HG02798 (cell line): ENCODE data around the gene RAB34.
A peak's percentile ranks its signal among the peaks of the same experiment; 100 is the strongest.
"Not testable (repeated sequence)": the region's sequence is repeated elsewhere in the genome, so short reads cannot be mapped to it uniquely, and the experiment has no call there.

Source experiments
- ATAC-seq: cut with Tn5 transposase; IDR thresholded peaks from one replicate; pipeline ENCODE4 v1.9.1; 2021; ENCODE audit warnings: mild to moderate bottlenecking; ENCODE audit not compliant: unreplicated experiment, poor library complexity

The RAB34 gene

GRCh38 chr17:28733346-28733745, 15.7 kb upstream of the RAB34 start:
- no peak for ATAC-seq

GRCh38 chr17:28729950-28730330, 12.3 kb upstream of the RAB34 start:
- ATAC-seq = no peak

GRCh38 chr17:28728364-28729200, 10.9 kb upstream of the RAB34 start, which contains the start of gene NEK8:
TSS of gene NEK8 (plus strand) at chr17:28728788. CDS start at chr17:28728814, 26 bp downstream.
- peak; percentile 56 for ATAC-seq

GRCh38 chr17:28726627-28727491, 9.2 kb upstream of the RAB34 start:
- peak; percentile 46 for ATAC-seq

GRCh38 chr17:28726226-28726626, 8.6 kb upstream of the RAB34 start, which contains the start of gene TLCD1:
TSS of gene TLCD1 (minus strand) at chr17:28726233. CDS start at chr17:28726097, 136 bp downstream.
- peak; percentile 11 for ATAC-seq

GRCh38 chr17:28725660-28726225, 8.1 kb upstream of the RAB34 start:
- ATAC-seq = peak; percentile 0

- no peak for ATAC-seq
Measured at GRCh38 chr17:28725166-28725659, 7.5 kb upstream of the RAB34 start.

GRCh38 chr17:28724500-28725165, 7.0 kb upstream of the RAB34 start:
- ATAC-seq = no peak

- ATAC-seq = not testable (repeated sequence)
Measured at GRCh38 chr17:28723836-28724499, 6.3 kb upstream of the RAB34 start.

- ATAC-seq = no peak
Measured at GRCh38 chr17:28723159-28723835, 5.6 kb upstream of the RAB34 start.

- no peak for ATAC-seq
Measured at GRCh38 chr17:28722417-28723158, 4.9 kb upstream of the RAB34 start.

GRCh38 chr17:28720997-28721329, 3.3 kb upstream of the RAB34 start:
- not testable (repeated sequence) for ATAC-seq

- no peak for ATAC-seq
Measured at GRCh38 chr17:28720247-28720996, 2.8 kb upstream of the RAB34 start.

GRCh38 chr17:28719021-28719433, 1.4 kb upstream of the RAB34 start:
- ATAC-seq = no peak

GRCh38 chr17:28718333-28719020, 809 bp upstream of the RAB34 start:
- no peak for ATAC-seq

- ATAC-seq = no peak
Measured at GRCh38 chr17:28716740-28717577, 709 bp downstream of the RAB34 start.
